ES-I3 (cell line): ENCODE measurements around the gene RALGAPA2.

Experiments
- H3K36me3 ChIP-seq: 2 replicates; pipeline ENCODE4 v1.6.1; 2013; ENCODE audit warnings: mild to moderate bottlenecking, low read length, control low read depth, moderate library complexity; ENCODE audit not compliant: insufficient read depth
- H3K4me1 ChIP-seq: 2 replicates; pipeline ENCODE4 v1.6.1; 2013; ENCODE audit warnings: mild to moderate bottlenecking, control low read depth, low read length; ENCODE audit not compliant: insufficient read depth
- H3K9ac ChIP-seq: 2 replicates; pipeline ENCODE4 v1.6.1; 2013; ENCODE audit warnings: low read depth, mild to moderate bottlenecking, low read length, moderate library complexity
- H3K9me3 ChIP-seq: 2 replicates; pipeline ENCODE4 v1.6.1; 2013; ENCODE audit warnings: mild to moderate bottlenecking, low read length, moderate library complexity; ENCODE audit not compliant: control insufficient read depth, insufficient read depth

The RALGAPA2 gene

GRCh38 chr20:20413810-20414281, 298.6 kb downstream of the RALGAPA2 start:
- H3K36me3 ChIP-seq = no peaks in the 10 kb centered on the region
- H3K9me3 ChIP-seq = no peaks in the 10 kb centered on the region
- peaks cover 15% of the 10 kb centered on the region for H3K4me1 ChIP-seq
- H3K9ac ChIP-seq = no peak overlapping the region

- peaks cover 18% of the 10 kb centered on the region for H3K4me1 ChIP-seq
- H3K9me3 ChIP-seq = no peaks in the 10 kb centered on the region
- H3K9ac ChIP-seq = no peak overlapping the region
- H3K36me3 ChIP-seq = no peaks in the 10 kb centered on the region
Measured at GRCh38 chr20:20412750-20413149, 299.7 kb downstream of the RALGAPA2 start.

- Histone ChIP-seq H3K9me3 (no peaks in the 10 kb centered on the region), H3K36me3 (no peaks in the 10 kb centered on the region), H3K9ac (no peak overlapping the region), H3K4me1 (peaks cover 18% of the 10 kb centered on the region)
Measured at GRCh38 chr20:20411836-20412235, 300.6 kb downstream of the RALGAPA2 start.

GRCh38 chr20:20411402-20411801, 301.0 kb downstream of the RALGAPA2 start:
- peaks cover 18% of the 10 kb centered on the region for H3K4me1 ChIP-seq
- no peaks in the 10 kb centered on the region for H3K36me3 ChIP-seq
- no peaks in the 10 kb centered on the region for H3K9me3 ChIP-seq
- H3K9ac ChIP-seq = no peak overlapping the region

GRCh38 chr20:20410678-20411077, 301.8 kb downstream of the RALGAPA2 start:
- Histone ChIP-seq H3K36me3 (no peaks in the 10 kb centered on the region), H3K9me3 (no peaks in the 10 kb centered on the region), H3K9ac (no peak overlapping the region), H3K4me1 (peaks cover 18% of the 10 kb centered on the region)

- H3K36me3 ChIP-seq = no peaks in the 10 kb centered on the region
- peaks cover 18% of the 10 kb centered on the region for H3K4me1 ChIP-seq
- no peak overlapping the region for H3K9ac ChIP-seq
- no peaks in the 10 kb centered on the region for H3K9me3 ChIP-seq
Measured at GRCh38 chr20:20409331-20409730, 303.1 kb downstream of the RALGAPA2 start.

- peaks cover 18% of the 10 kb centered on the region for H3K4me1 ChIP-seq
- H3K36me3 ChIP-seq = no peaks in the 10 kb centered on the region
Measured at GRCh38 chr20:20407891-20408805, 304.3 kb downstream of the RALGAPA2 start.

GRCh38 chr20:20406306-20406705, 306.1 kb downstream of the RALGAPA2 start:
- H3K9ac ChIP-seq = no peak overlapping the region
- H3K4me1 ChIP-seq = peaks cover 5% of the 10 kb centered on the region; the same call in 1 of the 2 replicates
- H3K36me3 ChIP-seq = no peaks in the 10 kb centered on the region
- H3K9me3 ChIP-seq = no peaks in the 10 kb centered on the region

More at GRCh38 chr20:20407891-20408805, 304.3 kb downstream of the RALGAPA2 start:
- H3K9me3 ChIP-seq = no peaks in the 10 kb centered on the region
- H3K9ac ChIP-seq = no peak overlapping the region

- Histone ChIP-seq H3K9ac (no peak overlapping the region), H3K4me1 (peaks cover 4% of the 10 kb centered on the region; the same call in 1 of the 2 replicates), H3K9me3 (no peaks in the 10 kb centered on the region), H3K36me3 (no peaks in the 10 kb centered on the region)
Measured at GRCh38 chr20:20405623-20406022, 306.8 kb downstream of the RALGAPA2 start.

GRCh38 chr20:20404633-20405032, 307.8 kb downstream of the RALGAPA2 start:
- no peak overlapping the region for H3K9ac ChIP-seq
- peaks cover 4% of the 10 kb centered on the region; the same call in 1 of the 2 replicates for H3K4me1 ChIP-seq
- no peaks in the 10 kb centered on the region for H3K36me3 ChIP-seq
- no peaks in the 10 kb centered on the region; the same call in 1 of the 2 replicates for H3K9me3 ChIP-seq

GRCh38 chr20:20401991-20402390, 310.5 kb downstream of the RALGAPA2 start:
- Histone ChIP-seq H3K9me3 (no peaks in the 10 kb centered on the region; the same call in 1 of the 2 replicates), H3K9ac (no peak overlapping the region), H3K36me3 (no peaks in the 10 kb centered on the region), H3K4me1 (no peaks in the 10 kb centered on the region)

GRCh38 chr20:20399531-20400500, 312.6 kb downstream of the RALGAPA2 start:
- H3K9ac ChIP-seq = no peak overlapping the region
- no peaks in the 10 kb centered on the region; the same call in 1 of the 2 replicates for H3K4me1 ChIP-seq
- no peaks in the 10 kb centered on the region for H3K36me3 ChIP-seq
- H3K9me3 ChIP-seq = no peaks in the 10 kb centered on the region; the same call in 1 of the 2 replicates

- H3K9ac ChIP-seq = no peak overlapping the region
- H3K36me3 ChIP-seq = no peaks in the 10 kb centered on the region
- no peaks in the 10 kb centered on the region; the same call in 1 of the 2 replicates for H3K4me1 ChIP-seq
- no peaks in the 10 kb centered on the region; the same call in 1 of the 2 replicates for H3K9me3 ChIP-seq
Measured at GRCh38 chr20:20398123-20398522, 314.3 kb downstream of the RALGAPA2 start.

- no peak overlapping the region for H3K9ac ChIP-seq
- no peaks in the 10 kb centered on the region; the same call in 1 of the 2 replicates for H3K4me1 ChIP-seq
- H3K9me3 ChIP-seq = no peaks in the 10 kb centered on the region; the same call in 1 of the 2 replicates
- H3K36me3 ChIP-seq = no peaks in the 10 kb centered on the region
Measured at GRCh38 chr20:20396794-20397193, 315.6 kb downstream of the RALGAPA2 start.
